GM21360 (cell line): ENCODE measurements around the gene GPR157.
A peak's percentile ranks its signal among the peaks of the same experiment; 100 is the strongest.
"Not testable (repeated sequence)": the region's sequence is repeated elsewhere in the genome, so short reads cannot be mapped to it uniquely, and the experiment has no call there.

Experiments used
- ATAC-seq: cut with Tn5 transposase; IDR thresholded peaks from one replicate; pipeline ENCODE4 v1.9.1; 2021; ENCODE audit warnings: mild to moderate bottlenecking, moderate library complexity; ENCODE audit not compliant: unreplicated experiment

Gene GPR157

DNA sequence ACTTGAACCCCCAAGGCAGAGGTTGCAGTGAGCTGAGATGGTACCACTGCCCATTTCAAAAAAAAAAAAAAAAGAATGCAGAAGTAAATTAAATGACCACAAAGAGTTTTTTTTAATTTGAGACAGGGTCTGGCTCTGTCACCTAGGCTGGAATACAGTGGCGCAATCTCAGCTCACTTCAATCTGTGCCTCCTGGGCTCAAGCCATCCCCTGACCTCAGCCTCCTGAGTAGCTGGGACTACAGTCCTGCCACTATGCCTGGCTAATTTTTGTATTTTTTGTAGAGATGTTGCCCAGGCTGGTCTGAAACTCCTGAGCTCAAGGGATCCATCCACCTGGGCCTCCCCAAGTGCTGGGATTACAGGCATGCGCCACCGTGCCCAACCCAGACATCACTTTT is 20.2 kb upstream of the GPR157 start:
- ATAC-seq = no peak

DNA sequence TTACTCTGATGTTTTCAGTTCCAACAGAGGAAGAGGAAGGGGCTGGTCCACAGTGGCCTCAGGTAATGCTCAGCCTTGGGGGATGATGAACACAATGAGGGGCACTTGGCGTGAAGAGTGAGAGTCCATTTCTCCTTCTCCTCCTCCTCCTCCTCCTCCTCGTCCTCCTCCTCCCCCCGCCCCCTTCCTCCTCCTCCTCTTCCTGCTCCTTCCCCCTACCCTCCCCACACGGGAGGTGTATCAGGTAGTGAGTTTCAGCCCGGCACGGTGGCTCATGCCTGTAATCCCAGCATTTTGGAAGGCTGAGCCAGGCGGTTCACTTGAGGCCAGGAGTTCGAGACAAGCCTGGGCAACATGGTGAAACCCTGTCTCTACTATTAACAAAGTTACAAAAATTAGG is 17.3 kb upstream of the GPR157 start:
- ATAC-seq = no peak

DNA sequence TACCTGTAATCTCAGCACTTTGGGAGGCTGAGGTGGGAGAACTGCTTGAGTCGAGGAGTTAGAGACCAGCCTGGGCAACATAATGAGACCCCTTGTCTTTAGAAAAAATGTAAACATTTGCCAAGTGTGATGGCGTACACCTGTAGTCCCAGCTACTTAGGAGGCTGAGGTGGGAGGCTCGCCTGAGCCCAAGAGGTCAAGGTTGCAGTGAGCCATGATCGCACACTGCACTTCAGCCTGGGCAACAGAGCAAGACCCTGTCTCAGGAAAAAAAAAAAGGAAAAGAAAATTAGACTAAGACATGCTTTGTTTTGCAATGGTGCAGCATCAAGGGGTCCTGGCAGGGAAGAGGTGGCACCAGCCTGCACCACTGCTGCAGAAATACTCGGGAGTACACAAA is 16.8 kb upstream of the GPR157 start:
- ATAC-seq = no peak

DNA sequence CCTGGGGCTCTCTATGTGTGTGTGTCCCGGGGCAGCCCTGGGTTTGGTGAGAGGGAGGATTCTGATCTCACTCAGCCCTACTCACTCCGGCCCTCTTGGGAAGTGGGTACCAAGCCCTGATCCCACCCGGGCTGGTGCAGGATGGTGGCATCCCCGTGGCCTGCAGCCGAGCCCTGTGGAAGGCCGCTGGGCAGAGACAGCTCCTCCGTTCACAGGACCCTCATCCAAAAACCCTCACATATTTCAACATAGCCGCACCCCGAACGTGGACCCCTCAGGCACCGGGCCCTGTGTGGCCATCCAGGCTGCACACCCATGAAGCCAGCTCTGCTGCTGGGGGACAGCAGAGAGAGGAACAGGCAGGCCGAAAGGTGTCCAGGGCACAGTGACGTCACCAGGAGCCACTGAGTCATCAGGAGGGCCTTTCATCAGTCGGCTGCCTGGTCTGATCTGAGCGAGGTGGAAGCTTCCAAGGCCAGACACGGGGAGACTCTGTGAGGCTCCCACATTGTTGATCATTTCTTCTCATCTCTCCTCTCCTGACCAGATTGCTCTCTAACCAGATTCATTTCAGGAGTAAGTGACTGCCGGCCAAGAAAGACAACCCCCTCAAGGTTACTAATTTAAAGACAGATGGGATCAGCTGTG is 16.2 kb upstream of the GPR157 start:
- no peak for ATAC-seq

DNA sequence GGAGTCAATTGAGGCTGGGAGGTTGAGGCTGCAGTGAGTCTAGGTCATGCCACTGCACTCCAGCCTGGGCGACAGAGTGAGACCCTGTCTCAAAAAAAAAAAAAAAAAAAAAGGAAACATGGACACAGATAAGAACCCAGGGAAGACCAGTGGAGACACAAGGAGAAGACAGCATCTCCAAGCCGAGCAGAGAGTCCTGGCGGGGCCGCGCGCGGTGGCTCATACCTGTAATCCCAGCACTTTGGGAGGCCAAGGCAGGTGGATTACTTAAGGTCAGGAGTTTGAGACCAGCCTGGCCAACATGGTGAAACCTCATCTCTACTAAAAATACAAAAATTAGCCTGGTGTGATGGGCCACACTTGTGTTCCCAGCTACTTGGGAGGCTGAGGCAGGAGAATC is 15.6 kb upstream of the GPR157 start:
- not testable (repeated sequence) for ATAC-seq

DNA sequence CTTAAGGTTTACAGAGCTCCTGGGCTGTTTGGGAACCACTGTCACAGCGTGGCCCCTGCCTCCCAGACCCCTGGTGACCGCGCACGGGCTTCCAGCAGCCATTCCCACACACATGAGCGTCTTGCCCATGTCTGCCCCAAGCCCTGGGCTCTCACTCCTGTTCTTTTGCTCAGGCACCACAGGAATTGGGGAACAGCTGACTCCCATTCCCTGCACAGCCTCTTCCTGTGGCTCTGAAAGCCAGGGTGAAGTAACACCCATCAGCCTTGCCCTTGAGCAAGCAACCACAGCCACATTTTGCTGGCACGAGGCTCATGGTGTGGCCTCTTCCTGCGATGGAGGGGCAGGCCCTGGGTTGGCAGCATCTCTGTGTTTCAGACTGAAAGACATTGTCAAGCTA is 14.3 kb upstream of the GPR157 start:
- ATAC-seq = no peak

DNA sequence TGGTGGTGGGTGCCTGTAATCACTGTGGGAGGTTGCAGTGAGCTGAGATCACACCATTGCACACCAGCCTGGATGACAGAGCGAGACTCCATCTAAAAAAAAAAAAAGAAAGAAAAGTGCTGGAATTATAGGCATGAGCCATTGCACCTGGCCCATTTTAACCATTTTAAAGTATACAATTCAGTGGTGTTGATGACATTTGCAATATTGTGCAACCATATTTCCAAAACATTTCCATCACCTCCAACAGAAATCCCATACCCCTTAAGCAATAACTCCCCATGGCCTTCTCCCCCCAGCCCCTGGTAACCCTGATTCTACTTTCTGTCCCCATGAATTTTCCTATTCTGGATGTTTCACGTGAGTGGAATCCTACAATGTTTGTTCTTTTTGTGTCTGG is 11.0 kb upstream of the GPR157 start:
- ATAC-seq = no peak

DNA sequence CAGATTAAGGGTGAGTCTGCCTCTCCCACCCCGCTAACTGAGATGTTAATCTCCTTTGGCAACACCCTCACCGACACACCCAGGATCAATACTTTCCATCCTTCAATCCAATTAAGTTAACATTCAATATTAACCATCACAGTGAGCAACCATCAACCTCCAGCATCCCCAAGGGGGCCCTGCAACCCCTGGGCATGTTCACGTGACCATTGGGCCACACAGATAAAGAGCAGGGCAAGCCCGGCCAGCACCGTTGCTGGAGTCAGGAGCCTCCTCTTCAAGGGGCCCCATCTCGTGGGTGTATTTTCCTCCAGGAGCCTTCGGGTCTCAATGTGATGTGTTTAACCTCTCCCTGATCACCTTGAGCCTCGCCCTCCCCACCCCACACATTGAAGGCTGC is 8.0 kb upstream of the GPR157 start:
- no peak for ATAC-seq

DNA sequence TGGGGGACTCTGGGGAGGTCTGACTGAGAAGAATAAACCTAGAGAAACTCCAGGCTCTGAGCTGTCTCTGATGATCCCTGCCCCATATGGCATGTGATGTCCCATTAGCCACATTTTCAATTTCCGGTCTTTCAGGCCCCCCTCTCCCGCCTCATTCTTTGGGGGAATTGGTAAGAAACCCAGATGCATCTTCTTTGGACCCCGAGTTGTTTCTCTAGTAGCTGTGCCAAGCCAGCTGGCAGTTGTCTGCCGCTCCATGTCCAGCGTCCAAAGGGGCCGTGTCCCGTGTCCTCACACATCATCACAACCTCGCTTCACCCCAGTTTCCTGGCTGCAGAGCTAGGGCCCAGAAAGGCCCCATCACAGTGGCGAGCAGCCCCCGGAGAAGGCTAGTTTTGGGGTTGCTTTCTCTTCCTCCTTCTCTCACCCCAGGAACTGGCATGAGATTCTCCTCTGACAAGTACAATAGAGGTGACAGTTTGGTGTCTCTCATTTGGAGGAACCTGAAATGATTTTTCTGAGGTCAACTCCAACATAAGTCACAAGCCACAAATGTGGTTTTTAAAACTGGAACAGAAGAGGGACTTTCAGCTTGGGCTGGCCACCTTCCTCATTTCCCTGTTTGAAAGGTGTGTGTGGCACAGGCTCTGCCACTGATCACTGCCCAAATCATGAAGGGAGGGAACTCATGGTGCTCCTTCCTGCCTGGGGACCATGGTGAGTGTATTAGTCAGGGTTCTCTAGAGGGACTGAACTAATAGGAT is 6.4 kb upstream of the GPR157 start:
- no peak for ATAC-seq

DNA sequence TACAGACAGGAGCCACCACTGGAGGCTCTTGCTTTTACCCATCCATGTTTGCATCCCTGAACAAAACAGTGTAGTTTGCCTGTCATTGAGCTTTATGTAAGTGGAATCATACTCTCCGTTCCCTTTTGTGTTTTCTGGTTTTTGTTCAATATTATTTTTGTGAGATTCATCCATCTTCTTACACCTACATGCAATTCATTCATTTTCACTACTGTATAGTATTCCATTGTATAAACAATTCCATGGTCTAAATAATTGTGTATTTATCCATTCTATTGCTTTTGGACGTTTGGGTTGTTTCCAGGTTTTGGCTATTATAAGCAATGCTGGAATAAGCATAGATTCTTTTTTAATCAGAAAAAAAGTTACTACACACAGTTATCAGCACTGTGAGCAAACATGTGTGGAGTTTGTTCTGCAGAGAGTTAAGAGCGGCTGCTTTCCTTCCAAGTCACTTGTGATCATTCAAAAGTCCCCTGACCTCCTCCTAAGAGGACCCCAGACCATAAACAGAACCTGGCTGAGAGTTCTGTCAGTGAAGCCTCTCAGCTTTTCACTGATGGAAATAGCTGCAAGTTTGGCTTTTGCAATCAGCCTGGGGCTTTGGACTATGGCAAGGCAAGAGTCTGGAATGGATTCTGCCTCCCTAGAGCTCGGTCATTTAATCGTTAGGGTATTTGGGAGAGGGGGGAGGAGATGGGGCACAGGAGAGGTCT is 5.1 kb upstream of the GPR157 start:
- no peak for ATAC-seq

DNA sequence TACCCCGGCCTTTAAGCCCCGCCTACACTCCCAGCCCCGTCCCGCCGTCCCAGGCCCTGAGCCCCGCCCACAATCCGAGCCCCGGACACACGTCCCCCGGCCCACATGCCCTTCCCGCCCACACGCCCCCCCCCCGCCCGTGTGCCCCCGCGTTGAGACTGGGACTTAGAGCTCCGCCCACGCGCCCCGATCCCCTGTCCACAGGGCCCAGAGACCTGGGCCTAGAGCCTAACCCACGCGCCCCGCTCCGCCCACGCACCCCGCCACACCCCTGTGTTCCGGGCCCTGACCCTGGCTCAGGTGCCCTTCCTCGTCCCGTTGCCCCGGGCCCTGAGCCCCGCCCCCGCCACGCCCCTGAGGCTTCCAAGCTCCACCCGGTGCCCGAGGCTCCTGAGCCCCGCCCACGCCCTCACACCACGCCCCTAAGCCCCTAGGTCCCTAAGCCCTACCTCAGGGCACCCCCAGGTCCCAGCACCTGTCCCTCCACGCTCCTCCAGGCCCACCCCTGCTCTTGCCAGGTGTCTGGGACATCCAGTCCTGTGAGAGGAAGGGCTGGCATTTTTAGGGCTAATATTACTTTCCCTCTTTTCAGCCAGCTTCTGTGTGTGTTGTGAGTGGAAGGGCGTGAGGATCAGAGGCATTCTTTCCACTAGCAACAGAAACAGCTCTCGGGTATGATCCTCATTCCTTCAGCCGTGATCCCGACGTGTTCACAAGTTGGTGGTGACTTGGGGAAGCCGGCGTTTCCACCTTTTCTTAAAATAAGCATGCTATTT is 552 bp upstream of the GPR157 start:
- ATAC-seq = peak; percentile 63

DNA sequence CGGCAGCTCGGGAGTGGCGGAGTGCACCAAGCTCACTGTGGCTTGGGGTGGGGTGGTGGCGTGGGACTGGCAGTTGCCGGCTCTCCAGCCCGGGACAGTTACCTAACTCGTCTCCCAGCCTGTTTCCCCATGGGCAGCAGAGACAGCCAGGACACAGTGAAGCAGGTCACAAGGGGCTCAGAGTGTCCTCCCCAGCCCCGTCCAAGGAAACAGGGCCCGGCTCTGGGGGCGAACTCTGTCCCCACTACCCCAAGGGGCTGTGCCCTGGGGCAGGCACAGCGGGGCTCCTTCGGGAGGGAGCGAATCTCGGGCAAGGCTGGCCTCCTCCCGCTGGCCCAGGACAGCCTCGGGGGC is 759 bp downstream of the GPR157 start:
- ATAC-seq = no peak

DNA sequence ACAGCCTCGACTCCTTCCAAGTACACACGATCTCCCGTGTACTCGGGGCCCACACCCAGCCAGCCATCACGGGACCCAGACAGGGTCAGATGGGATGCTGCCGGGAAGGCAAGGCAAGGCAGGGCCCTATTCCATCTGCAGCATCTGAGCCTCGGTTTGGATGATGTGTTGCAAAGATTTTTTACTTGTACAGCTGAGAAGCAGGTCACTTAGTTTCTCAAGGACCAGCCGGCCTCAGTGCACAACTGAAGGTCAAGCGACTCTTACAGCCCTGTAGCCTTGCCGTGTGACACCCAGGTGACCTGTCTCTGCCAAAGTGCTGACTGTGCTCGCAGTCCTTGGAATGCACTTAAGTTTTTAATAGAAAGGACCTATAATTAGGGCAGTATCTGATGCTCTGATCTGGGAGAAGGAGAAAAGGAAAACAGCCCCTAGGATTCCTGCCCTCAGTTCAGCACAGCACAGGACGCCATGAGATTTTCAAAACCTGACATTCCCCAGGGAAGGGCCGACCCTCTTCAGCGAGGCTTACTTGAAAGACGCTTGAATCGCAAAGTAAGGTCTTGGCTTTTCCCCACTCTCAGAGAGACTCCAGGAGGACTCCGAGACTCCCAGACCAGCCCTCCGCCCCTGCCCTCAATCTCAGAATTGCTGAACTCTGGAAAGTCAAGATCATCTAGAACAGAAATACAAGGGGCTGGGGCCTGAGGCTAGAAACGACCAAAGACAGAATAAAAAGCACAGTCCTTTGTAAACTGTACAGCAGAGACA is 1.3 kb downstream of the GPR157 start:
- no peak for ATAC-seq

DNA sequence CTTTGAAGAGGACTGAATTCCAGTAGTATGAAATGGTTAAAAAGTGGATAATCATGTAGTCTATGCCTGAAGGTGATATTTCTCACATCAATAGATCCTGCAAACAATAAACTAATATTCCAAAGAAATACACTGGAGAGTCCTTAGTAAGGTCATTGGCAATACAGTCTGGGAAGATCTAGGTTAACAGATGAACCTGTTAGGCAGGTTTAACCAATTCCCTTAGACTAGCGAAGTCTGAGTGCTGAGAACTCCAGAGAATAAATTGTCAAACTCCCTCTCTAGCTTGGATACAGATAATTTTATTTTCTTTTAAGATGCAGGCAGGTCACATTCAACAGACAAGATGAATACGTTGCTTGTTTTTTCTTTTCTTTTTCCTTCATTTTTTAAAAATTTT is 2.4 kb downstream of the GPR157 start:
- no peak for ATAC-seq

DNA sequence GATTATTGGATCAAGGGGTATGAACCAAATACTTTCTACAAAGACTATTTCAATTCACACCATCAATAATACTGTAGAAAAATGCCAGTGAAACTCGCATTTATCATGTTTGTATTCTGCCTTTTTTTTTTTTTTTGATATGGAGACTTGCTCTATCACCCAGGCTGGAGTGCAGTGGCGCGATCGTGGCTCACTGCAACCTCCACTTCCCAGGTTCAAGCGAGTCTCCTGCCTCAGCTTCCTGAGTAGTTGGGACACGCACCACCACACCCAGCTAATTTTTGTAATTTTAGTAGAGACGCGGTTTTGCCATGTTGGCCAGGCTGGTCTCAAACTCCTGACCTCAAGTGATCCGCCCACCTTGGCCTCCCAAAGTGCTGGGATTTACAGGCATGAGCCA is 3.1 kb downstream of the GPR157 start:
- not testable (repeated sequence) for ATAC-seq

DNA sequence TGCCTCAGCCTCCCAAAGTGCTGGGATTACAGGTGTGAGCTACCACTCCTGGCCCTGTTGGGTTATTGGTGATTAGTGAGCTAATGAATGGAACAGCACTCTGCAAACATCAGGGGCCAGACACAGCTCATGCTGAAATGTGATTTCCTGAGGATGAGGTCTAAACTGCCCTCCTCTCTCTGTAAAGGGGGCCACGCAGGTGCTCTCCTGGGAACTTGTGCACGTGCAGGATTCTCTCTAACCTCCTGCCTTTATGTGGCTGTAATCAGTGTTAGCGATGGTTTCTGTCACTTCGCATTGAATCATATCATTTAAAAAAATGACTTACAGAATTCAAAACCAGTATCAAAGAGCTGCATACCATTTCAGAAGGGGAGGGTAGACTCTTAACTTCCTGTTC is 3.6 kb downstream of the GPR157 start:
- no peak for ATAC-seq

DNA sequence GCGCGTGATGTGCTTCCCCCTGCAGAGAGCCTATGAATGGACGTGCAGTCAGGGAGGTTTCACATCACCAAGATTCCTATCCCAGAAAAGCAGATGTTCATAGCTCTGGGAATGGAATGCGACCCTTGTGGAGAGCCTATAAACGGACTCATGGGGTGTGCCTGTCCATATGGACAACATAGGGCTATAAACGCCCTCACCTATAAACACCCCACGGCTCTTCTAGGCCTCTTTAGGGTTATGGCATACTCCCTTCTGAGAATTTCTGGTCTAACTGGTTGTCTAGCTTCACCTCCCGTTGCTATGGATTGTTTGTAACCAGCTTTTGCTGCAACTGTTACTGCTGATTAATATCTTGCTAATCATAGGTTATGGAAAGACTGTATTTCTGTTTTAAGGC is 4.5 kb downstream of the GPR157 start:
- not testable (repeated sequence) for ATAC-seq

DNA sequence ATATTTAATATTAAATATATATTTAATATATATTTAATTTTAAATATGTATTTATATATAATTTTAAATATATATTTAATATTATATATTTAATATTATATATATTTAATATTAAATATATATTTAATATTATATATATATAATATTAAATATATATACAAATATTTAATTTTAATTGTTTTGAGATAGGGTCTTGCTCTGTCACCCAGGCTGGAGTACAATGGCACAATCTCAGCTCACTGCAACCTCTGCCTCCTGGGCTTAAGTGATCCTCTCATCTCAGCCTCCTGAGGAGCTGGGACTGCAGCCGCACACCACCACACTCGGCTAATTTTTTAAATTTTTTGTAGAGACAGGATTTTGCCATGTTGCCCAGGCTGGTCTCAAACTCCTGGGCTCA is 5.2 kb downstream of the GPR157 start:
- ATAC-seq = not testable (repeated sequence)

DNA sequence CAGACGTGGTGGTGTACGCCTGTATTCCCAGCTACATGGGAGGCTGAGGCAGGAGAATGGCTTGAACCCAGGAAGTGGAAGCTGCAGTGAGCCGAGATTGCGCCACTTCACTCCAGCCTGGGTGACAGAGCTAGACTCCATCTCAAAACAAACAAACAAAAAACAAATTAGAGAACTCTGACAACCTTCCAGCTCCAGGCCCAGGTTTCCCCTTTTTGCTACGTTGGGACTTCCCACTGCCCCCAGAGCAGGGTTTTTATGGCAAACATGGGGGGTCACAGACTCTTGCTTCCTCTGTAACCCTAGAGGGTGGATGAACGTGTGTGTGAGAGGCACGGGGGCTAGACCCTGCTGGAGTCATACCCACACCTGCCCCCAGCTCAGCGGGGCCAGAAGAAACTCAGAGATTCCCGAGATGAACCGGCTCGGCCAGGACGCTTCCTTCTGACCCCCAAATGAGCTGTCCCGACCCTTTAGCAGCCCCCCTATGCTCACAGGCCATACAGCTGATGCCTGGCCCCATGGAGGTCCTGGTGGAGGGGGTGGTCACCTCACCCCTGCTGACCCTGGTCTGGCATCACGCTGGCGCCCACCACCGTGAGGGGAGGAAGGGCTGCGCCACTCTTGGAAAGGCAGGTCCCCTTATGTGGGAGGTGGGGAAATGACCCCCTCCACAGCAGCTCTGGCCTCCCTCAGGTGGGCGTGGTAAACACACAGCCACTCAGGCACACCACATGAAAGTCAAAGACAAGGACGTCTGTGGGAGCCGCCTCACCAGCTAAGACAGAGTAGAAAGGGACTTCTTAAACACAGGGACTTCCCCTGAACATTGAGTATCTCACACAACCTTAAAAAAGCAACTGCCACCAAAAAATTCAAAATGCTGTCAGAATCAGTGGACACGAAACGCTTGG is 7.1 kb downstream of the GPR157 start:
- peak; percentile 69 for ATAC-seq
